Measurements from ENCODE around the gene RPS19.

Gene RPS19

GRCh38 chr19:41864374-41864773, 4.3 kb downstream of the RPS19 start:
- TF ChIP-seq CTCF (IDR thresholded peaks at IDR 0.05; ENCODE audit: low read depth, low read length): no peak
- TF ChIP-seq POLR2A (IDR thresholded peaks at IDR 0.05; ENCODE audit: extremely low read depth, insufficient read length): no peak
- no peak for TF ChIP-seq MAX (IDR thresholded peaks at IDR 0.05; ENCODE audit: low read depth, low read length)
- TF ChIP-seq MYC (IDR thresholded peaks at IDR 0.05; ENCODE audit: low read depth, low read length): no peak
- DNase-seq (ENCODE audit: low read depth): no peak
- peak overlapping the region; percentile 32 for H3K4me3 ChIP-seq (ENCODE audit: low read depth, low read length)

- H3K4me3 ChIP-seq (ENCODE audit: low read depth, low read length): no peak overlapping the region
- no peak for DNase-seq (ENCODE audit: low read depth)
- TF ChIP-seq MAX (IDR thresholded peaks at IDR 0.05; ENCODE audit: low read depth, low read length) (no peak), POLR2A (IDR thresholded peaks at IDR 0.05; ENCODE audit: extremely low read depth, insufficient read length) (no peak), MYC (IDR thresholded peaks at IDR 0.05; ENCODE audit: low read depth, low read length) (no peak), CTCF (IDR thresholded peaks at IDR 0.05; ENCODE audit: low read depth, low read length) (no peak)
Measured at GRCh38 chr19:41866284-41866683, 6.2 kb downstream of the RPS19 start.

GRCh38 chr19:41868120-41868988, 8.3 kb downstream of the RPS19 start:
- H3K4me3 ChIP-seq (ENCODE audit: low read depth, low read length): no peak overlapping the region
- TF ChIP-seq CTCF (IDR thresholded peaks at IDR 0.05; ENCODE audit: low read depth, low read length) (no peak), POLR2A (IDR thresholded peaks at IDR 0.05; ENCODE audit: extremely low read depth, insufficient read length) (no peak), MYC (IDR thresholded peaks at IDR 0.05; ENCODE audit: low read depth, low read length) (no peak), MAX (IDR thresholded peaks at IDR 0.05; ENCODE audit: low read depth, low read length) (no peak)
- DNase-seq (ENCODE audit: low read depth): no peak

- DNase-seq (ENCODE audit: low read depth): no peak
- TF ChIP-seq MYC (IDR thresholded peaks at IDR 0.05; ENCODE audit: low read depth, low read length): no peak
- TF ChIP-seq CTCF (IDR thresholded peaks at IDR 0.05; ENCODE audit: low read depth, low read length): no peak
- no peak for TF ChIP-seq MAX (IDR thresholded peaks at IDR 0.05; ENCODE audit: low read depth, low read length)
- no peak for TF ChIP-seq POLR2A (IDR thresholded peaks at IDR 0.05; ENCODE audit: extremely low read depth, insufficient read length)
- no peak overlapping the region for H3K4me3 ChIP-seq (ENCODE audit: low read depth, low read length)
Measured at GRCh38 chr19:41868989-41869300, 8.9 kb downstream of the RPS19 start.

GRCh38 chr19:41869374-41869955, 9.4 kb downstream of the RPS19 start:
- DNase-seq (ENCODE audit: low read depth): no peak
- H3K4me3 ChIP-seq (ENCODE audit: low read depth, low read length): no peak overlapping the region
- no peak for TF ChIP-seq MAX (IDR thresholded peaks at IDR 0.05; ENCODE audit: low read depth, low read length)
- TF ChIP-seq POLR2A (IDR thresholded peaks at IDR 0.05; ENCODE audit: extremely low read depth, insufficient read length): no peak
- no peak for TF ChIP-seq MYC (IDR thresholded peaks at IDR 0.05; ENCODE audit: low read depth, low read length)
- no peak for TF ChIP-seq CTCF (IDR thresholded peaks at IDR 0.05; ENCODE audit: low read depth, low read length)
